Inflammatory macrophage (primary cell): ENCODE results near the gene LCE2B.
"Not testable (repeated sequence)": the region's sequence is repeated elsewhere in the genome, so short reads cannot be mapped to it uniquely, and the experiment has no call there.

Experiments used
- DNase-seq, 2 donors: peaks; one replicate each; pipeline ENCODE4 v3.0.0-alpha.2; 2020 to 2022
- total RNA-seq, 18 experiments: gene quantifications; one replicate each; lab custom pipeline; 2026; ENCODE audit warnings: mixed read lengths in 6 of 18, inconsistent platforms in 2 of 18; lab: John Stamatoyannopoulos, UW

Gene LCE2B, protein sequence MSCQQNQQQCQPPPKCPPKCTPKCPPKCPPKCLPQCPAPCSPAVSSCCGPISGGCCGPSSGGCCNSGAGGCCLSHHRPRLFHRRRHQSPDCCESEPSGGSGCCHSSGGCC
- total RNA-seq: 0 to 0.04 (median 0) reads per million in 18 experiments

DNA sequence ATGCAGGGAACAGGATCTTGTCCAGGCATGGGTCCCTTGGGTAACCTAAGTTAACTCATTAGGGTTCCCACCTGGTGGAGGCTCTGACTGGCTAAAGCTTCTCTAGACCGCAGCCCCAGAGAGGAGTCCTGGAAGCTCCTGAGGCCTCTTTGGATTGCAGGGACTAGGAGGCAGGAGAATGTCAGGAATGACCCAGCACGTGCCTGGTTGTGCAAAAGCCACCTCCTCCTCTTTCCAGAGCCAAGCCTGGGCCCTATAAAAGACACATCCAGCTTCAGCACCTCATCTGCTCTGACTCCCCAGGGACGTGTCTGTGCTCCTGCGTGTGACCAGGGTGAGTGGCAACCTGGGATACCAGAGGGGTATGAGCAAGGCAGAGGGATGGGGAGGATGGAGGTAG lies at the start of gene LCE2B:
Gene LCE2B (plus strand): TSS at position 301 of the 400 bp plus-strand sequence. CDS start 721 bp downstream, outside the sequence.
- not testable (repeated sequence) for DNase-seq

DNA sequence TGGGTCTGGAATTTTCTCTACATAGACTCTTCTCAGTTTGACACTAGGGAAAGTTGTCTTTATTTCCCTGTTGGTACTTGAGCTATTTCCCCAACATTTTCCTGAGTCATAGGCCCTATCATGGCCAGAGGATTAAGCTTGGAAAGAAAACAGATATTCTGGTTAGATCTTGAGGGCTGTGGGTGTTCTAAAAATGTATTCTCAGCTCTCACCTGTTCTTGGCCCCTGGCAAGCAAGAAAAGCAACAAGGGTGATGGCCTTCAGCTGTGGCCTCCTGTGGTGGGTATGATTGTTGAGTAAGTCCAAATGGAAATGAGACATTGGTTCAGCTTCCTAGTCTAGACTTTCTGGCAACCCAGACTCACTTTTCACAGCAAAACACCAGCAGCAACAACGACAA lies 45.6 kb upstream of the LCE2B start:
- DNase-seq: no peak

DNA sequence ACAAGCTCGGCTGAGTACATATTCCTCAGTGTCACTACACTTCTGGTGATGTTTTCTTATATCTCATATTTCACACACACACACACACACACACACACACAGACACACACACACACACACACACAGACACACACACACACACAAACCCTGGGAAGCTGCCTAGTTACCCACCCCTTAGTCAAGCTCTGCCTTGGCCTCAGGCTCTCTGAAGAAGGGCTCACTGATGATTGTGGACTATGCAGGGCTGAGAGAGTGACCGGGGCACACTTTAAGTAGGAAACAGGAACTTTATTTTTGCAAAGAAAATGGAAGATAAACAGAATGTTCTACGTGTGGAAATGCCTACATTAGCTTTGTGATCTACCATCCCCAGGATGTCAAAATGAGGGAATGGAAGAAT lies 42.0 kb upstream of the LCE2B start:
- DNase-seq: no peak

DNA sequence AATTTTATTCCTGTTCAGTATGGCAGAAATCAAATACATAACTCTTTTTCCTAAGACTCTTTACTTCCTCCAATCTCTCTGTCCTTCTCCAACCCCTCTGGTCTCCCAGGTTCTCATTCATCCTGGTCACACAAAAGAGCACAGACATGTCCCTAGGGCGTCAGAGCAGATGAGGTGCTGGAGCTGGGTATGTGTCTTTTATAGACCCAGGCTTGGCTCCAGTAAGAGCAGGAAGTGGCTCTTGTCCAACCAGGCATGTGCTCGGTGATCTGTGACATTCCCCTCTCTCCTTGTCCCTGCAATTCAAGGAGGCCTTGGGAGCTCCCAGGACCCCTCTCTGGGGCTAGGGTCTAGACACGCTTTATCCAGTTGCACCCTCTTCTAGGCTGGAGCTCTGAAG lies 40.8 kb upstream of the LCE2B start:
- DNase-seq: no peak

DNA sequence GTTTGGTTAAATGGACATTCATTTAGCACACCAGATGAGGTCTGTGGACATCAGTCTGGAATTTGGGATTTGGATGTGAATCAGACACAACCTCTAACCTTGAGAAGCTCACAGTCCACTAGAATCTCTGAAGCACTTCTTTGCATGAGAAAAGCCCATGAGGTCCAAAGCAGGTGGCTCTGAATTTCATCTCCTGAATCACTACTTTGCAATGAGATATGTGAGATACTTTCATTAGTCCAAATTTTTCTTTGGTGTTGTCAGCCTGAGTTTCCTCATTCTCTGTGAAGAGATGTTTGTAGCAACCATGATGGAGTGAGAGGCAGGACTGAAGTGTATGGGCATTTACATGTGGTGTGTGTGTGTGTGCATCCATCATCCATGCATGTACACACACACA lies 39.3 kb upstream of the LCE2B start:
- DNase-seq: no peak

DNA sequence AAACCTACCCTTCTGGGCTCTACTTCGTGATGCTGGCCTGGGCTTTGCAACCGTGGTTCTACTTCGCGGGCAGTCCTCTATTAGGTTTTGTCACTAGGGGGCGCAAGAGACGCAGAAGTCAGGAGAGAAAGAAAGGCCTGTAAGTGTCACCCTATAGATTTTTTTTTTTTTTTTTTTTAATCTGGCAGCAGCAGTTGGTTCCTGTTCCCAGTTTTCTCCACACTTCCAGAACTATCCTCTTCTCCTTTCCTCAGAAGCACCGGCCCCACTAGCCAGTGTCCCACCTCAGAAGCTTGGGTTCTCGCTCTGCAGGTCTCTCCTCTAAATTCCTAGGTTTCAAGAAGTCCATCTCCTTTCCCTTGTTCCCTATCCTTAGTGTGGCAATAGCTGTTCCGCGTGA lies 31.8 kb upstream of the LCE2B start:
- peak; percentile 69 to 71 for DNase-seq

DNA sequence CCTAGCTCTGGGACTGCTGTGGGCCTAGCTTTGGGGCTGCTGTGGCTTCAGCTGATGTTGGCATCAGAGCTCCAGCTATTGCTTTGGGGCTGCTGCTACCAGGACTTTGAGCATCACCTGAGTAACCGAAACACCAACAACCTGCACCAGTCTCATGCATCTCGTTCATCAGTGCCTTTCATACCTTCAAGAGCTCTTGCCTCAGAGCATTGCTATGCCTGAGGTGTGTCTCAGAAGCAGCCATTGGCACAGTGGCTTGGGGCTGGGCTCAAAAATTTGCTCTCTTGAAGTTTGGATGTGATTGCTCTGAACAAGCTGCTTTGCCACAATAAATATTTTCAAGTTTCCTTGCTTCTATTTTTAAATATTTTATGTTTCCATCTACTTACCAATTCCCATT lies 29.5 kb upstream of the LCE2B start:
- DNase-seq: no peak

DNA sequence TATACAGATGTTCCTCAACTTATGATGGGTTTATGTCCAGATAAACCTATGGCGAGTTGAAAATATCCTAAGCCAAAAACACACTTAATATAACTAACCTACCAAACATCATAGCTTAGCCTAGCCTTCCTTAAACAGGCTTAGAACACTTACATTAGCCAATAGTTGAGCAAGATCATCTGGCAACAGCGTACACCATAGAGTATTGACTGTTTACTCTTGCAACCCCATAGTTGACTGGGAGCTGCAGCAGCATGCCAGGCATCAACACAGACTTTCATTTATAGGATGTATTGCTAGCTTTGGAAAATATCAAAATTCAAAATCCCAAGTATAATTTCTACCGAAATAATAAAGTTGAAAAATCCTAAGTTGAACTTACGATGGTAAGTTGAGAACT lies 28.2 kb upstream of the LCE2B start:
- DNase-seq: no peak

DNA sequence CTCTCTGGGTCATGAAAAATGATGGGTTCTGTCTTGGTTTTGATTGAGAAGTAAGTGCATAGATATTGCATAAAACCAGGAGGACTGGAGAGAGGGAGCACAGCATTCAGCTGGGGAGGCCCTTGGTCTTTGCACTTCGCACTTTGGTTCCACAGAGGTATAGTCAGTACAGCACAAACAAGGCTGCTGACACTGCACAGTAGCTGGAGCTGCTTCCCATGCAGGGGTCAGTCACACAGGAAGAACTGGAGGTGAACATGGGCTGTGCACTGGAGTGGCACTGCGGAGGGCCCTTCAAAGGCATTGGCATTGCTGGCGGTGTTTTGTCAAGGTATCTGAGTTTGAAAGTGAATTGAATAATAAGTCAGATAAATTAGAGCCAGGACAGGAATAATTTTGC lies 27.3 kb upstream of the LCE2B start:
- DNase-seq: no peak

DNA sequence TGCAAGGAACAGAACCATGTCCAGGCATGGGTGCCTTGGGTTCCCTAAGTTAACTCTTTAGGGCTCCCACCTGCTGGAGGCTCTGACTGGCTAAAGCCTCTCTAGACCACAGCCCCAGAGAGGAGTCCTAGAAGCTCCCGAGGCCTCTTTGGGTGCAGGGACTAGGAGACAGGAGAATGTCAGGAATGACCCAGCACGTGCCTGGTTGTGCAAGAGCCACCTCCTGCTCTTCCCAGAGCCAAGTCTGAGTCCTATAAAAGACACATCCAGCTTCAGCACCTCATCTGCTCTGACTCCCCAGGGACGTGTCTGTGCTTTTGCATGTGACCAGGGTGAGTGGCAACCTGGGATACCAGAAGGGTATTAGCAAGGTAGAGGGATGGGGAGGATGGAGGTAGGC lies 22.8 kb upstream of the LCE2B start, which contains the start of gene LCE2D:
Gene LCE2D (plus strand): TSS at position 283 of the 400 bp plus-strand sequence. CDS start 726 bp downstream, outside the sequence.
- no peak for DNase-seq

DNA sequence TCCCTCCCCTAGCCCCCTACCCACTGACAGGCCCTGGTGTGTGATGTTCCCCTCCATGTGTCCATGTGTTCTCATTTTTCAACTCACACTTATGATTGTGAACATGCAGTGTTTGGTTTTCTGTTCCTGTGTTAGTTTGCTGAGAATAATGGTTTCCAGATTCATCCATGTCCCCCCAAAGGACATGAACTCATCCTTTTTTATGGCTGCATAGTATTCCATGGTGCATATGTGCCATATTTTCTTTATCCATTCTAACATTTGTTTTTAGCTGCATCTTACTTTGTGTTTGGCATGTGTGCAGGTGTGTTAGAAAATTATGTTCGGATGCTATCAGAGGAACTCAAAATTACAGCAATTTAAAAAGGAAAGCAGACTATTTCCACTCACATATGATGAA lies 19.8 kb upstream of the LCE2B start:
- not testable (repeated sequence) for DNase-seq

DNA sequence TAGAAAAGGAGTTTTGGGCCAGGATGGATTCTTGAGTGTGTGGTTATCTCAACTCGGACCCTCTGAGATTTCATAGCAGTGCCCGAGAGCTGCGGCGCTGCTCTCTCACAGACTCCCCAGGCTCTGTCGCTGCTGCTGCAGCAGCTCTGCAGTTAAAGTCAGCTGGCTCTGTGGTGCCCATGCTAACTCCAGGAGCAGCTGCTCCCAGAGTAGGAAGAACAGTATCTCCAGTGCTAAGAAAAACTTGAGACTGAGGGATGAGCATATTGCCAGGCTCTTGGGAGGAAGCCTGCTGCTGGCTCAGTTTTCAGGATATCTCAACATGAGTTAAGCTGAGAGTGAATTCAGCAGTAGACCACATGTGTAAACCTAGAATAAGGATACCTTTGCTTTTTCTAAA lies 18.3 kb upstream of the LCE2B start:
- DNase-seq: no peak

DNA sequence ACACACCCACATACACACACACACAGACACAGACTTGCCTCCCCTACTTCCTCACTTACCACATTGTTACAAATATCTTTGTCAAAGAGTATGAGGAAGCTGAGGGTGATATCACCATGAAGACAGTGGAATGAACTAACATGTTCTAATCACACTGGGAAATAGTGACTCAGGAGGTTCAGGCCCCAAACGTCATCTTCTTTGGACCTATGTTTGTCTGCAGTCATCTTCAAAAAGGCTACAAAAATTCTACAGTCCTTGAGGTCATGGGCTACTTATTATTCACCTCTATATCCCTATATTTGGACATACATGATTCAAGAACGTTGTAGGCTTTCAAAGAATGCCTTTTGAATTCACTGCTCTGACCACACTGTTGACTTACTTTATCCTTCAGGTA lies 12.9 kb upstream of the LCE2B start:
- peak in 1 of 2 donors; percentile 20 for DNase-seq

DNA sequence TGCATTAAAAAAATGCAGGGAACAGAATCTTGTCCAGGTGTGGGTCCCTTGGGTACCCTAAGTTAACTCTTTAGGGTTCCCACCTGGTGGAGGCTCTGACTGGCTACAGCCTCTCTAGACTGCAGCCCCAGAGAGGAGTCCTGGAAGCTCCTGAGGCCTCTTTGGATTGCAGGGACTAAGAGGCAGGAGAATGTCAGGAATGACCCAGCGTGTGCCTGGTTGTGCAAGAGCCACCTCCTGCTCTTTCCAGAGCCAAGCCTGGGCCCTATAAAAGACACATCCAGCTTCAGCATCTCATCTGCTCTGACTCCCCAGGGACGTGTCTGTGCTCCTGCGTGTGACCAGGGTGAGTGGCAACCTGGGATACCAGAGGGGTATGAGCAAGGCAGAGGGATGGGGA lies 10.9 kb upstream of the LCE2B start, which contains the start of gene LCE2C:
Gene LCE2C (plus strand): TSS at position 297 of the 400 bp plus-strand sequence. CDS start 737 bp downstream, outside the sequence.
- DNase-seq: not testable (repeated sequence)

DNA sequence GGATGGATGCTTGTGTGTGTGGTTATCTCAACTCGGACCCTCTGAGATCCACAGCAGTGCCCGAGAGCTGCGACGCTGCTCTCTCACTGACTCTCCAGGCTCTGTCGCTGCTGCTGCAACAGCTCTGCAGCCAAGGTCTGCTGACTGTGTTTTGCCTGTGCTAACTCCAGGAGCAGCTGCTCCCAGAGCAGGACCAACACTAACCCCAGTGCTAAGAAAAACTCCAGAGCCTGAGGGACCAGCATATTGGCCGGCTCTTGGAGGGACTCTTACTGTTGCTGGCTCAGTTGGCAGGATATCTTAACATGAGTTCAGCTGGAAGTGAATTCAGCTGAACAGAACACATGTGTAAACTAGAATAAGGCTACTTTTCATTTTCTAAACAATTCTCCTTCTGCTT lies 6.5 kb upstream of the LCE2B start:
- no peak for DNase-seq

DNA sequence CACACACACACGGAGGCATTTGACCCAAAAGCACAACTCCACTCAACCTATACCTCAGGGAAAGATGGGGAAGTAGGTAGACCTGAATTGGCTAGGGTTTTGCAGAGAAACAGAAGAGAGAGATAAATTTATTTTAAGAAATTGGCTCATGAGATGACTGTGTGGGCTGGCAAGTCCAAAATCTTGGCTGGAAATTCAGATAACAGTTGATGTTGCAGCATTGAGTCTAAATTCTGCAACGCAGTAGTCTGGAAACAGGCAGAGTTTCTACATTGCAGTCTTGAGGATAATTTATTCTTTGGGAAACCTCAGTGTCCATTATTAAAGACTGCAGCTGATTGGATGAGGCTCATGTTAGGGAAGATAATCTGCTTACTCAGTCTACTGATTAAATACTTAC lies 4.3 kb upstream of the LCE2B start:
- no peak for DNase-seq

DNA sequence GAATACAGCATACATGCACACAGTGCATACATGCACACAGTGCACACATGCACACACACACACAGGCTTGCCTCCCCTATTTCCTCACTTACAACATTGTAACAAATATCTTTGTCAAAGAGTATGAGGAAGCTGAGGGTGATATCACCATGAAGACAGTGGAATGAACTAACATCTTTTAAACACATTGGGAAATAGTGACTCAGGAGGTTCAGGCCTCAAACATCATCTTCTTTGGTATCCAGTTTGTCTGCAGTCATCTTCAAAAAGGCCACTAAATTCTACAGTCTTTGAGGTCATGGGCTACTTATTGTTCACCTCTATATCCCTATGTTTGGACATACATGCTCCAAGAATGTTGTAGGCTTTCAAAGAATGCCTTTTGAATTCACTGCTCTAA lies 2.1 kb upstream of the LCE2B start:
- peak in 1 of 2 donors; percentile 7 for DNase-seq

DNA sequence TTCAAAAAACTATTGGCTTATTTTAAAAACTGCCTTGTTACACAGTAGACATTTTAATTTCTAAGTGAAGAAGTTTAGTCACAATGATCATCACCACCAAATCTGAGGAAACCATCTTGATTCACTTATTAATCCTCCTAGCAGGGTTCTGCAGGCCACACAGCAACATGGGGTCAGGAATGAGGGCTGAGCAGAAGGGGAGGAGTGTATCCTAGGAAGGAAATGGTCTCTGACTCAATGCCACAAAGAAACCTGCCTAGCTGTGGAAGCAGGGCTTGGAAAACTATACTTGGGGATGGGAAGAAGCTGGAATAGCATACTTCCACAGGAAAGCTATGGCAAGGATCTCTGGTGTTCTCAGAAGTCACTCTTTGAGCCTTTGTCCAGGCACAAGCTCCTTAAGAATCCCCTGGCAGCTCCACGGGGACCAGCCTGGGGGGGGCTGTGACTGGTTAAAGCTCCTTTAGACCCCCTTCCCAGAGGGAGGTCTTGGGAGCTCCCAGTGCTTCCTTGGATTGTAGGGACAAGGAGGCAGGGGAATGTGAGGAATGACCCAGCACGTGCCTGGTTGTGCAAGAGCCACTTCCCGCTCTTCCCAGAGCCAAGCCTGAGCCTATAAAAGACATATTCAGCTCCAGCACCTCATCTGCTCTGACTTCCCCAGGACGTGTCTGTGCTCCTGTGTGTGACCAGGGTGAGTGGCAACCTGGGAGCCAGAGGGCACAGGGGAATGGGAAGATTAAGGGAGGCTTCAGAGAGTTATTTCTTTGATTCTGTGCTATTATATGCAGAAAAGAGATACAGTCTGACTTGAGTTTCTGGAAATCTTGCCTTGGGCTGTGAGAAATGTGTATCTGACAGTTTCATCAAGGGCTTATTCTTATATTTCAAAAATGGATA lies 12.0 kb downstream of the LCE2B start, which contains the start of gene LCE2A:
Gene LCE2A (plus strand): TSS at position 645 of the 900 bp plus-strand sequence. CDS start 557 bp downstream, outside the sequence.
- DNase-seq: no peak

DNA sequence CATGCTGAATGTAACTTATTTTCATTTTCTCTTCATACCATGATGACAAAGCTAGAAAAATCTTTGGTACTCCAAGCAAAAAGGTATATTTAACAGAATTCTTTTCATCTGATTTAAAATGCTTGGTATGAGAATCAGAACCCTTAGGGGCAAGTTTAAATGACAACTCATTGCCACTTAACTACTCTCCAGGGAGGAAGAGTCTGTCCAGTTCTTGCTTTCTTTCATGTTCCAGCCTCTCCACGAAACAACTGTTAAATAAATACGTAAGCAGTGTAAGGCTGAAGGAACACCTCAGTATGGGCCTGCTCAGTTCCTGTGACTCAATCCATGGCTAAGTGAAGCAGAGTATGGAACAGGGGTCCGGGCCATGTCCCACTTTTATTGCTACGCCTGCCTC lies 13.8 kb downstream of the LCE2B start:
- DNase-seq: no peak

DNA sequence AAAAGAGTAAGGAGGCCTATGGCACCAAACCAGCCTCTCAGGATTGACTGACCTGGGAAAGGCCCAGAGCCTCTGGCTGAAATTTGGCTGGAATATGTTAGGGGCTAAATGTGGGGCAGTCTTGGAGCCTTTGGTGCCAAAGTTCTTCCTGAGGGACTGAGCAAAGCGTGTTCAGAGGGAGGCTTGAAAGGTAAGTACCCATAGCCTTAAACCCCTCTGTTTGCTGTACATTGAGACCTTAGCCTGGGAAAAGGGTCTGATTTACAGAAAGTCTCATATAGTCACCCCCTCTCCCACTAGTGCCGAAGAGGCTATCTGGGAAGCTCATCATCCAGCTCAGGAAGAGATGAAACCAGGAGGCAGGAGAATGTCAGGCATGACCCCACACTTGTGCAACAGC lies 21.9 kb downstream of the LCE2B start, which contains the start of gene LCE4A:
Gene LCE4A (plus strand): TSS at position 301 of the 400 bp plus-strand sequence. CDS start 916 bp downstream, outside the sequence.
- DNase-seq: no peak

DNA sequence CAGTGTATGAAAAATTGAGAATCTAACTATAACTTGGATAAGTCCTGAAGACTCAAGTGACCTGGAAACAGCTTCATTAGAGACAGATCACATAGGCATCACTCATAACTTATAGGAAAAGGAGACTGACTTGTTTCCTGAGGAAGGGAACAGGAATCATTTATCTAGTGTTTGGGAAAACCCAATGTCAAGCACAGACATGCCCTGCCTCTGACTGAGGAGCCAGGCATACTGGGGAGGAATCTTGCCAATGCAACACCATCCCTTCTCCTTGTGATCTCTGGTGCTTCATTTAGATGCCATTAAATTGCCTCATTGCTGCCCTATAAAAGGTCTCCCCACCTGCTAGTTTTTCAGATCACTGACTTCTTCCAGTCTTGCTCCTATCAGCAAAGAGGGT lies 32.3 kb downstream of the LCE2B start:
- DNase-seq: no peak

DNA sequence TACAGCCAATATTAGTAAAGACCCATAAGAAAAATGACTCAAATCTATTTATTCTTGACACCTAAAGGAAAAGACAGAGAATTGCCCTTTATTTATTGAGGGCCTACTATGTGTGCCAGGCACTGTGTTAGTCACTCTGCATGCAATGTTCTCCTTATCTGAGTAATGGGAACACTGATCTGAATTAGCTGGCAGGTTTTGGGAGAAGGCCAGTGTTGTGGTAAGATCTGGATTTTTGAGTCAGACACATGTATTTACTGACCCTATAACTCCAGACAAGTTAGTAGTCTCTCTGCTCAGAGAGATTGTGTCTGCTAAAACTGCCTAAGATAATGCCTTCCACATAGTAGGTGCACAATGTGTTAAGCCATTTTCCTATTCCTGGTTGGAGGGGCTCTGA lies 39.3 kb downstream of the LCE2B start:
- no peak for DNase-seq

DNA sequence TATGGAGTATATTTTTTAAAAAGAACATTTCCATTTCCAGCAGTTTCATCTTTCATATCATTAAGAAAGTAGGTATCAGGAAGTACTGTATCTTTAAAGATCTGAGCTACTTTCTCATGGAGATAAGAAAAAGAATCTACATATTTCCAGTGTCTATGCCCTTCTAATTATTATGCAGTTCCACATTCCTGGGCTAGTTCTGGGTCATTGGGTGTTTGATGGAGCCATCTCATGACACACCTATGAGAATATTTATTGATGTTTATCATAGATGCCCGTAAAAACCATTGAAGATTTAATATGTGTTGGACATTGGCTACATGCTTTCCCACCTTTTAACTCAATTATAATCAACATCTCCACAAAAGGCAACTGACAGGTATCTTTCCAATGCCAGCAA lies 43.1 kb downstream of the LCE2B start:
- no peak for DNase-seq

DNA sequence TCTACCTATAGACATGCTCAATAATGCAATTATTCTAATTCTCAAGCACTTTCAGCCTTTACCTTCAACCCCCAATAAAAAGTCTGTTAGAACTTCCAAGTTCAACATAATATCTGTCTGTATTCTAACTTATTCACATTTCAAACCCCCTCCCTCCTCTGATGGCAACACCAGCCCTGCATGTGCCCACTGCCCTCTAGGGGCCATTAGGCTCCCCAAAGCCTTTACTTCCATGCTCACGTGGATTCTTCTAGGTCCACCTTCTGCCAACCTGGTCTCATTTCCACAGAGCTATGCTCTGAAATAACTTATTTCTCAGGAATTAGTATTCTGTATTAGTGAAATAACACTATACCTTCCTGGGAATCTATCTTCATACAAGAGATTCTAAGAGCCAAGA lies 49.7 kb downstream of the LCE2B start:
- no peak for DNase-seq
